ENCODE results near the gene CNTRL. TPM values are rescaled to one million over a fixed set of nuclear protein-coding genes. Genes with fewer than 3 reads are reported as not detected.

The CNTRL gene
- total RNA-seq, 4 donors from 2014 or later = 20.0 to 30.2 (median 27.4) TPM

DNA sequence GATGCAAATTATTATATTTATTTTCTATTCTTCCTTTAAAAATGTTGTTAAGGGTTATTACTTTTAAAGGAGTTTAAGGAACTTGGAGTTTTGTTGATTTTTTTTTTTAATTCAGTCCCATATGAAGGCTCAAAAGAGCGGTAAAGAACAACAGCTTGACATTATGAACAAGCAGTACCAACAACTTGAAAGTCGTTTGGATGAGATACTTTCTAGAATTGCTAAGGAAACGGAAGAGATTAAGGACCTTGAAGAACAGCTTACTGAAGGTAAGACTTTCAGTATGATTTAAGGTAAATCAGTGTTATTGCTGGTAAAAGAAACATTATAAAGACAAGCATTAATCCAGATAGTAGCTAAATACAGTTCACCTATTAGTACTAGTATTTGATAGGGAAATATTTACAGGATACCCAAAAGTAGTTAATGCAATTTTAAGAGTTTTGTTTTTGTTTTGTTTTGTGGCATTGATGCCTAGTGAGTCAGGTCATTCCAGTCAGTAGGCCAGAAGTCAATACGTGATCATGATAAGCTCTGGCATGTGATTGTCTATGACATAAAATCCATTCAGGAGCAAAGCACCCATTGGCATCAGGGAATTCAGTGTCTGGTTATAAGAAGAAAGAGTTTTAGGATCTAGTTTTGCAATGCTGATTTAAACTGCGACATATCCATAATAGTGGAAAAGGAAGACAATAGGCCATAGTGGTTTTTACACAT, 49.2 kb downstream of the CNTRL start:
- TF ChIP-seq, protein P1, sequence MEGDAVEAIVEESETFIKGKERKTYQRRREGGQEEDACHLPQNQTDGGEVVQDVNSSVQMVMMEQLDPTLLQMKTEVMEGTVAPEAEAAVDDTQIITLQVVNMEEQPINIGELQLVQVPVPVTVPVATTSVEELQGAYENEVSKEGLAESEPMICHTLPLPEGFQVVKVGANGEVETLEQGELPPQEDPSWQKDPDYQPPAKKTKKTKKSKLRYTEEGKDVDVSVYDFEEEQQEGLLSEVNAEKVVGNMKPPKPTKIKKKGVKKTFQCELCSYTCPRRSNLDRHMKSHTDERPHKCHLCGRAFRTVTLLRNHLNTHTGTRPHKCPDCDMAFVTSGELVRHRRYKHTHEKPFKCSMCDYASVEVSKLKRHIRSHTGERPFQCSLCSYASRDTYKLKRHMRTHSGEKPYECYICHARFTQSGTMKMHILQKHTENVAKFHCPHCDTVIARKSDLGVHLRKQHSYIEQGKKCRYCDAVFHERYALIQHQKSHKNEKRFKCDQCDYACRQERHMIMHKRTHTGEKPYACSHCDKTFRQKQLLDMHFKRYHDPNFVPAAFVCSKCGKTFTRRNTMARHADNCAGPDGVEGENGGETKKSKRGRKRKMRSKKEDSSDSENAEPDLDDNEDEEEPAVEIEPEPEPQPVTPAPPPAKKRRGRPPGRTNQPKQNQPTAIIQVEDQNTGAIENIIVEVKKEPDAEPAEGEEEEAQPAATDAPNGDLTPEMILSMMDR (IDR thresholded peaks at IDR 0.05; ENCODE audit: low read depth) = no peak

DNA sequence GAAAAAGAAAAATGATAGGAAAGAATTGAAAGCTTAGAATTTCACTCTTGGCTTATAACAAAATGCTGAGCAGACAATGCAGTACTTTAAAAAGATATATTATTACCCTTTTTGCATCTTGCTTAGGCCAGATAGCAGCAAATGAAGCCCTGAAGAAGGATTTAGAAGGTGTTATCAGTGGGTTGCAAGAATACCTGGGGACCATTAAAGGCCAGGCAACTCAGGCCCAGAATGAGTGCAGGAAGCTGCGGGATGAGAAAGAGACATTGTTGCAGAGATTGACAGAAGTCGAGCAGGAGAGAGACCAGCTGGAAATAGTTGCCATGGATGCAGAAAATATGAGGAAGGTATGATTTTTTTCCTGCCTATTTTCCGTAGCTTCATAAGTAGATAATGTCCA, 50.8 kb downstream of the CNTRL start:
- TF ChIP-seq, protein P1 (IDR thresholded peaks at IDR 0.05; ENCODE audit: low read depth) = no peak

DNA sequence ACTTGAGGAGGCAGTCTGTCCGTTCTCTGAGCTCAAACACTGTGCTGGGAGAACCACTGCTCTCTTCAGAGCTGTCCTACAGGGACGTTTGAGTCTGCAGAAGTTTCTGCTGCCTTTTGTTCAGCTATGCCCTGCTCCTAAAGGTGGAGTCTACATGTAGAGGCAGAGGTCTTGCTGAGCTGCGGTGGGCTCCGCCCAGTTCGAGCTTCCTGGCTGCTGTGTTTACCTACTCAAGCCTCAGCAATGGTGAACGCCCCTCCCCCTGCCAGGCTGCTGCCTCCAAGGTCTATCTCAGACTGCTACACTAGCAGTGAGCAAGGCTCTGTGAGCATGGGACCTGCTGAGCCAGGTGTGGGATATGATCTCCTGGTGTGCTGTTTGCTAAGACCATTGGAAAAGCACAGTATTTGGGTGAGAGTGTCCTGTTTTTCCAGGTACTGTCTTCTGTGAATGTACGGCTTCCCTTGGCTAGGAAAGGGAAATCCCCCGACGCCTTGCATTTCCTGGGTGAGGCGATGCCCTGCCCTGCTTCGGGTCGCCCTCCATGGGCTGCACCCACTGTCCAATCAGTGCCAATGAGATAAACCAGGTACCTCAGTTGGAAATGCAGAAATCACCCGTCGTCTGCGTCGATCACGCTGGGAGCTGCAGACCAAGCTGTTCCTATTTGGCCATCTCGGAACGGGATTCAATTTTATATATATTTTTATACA, 58.5 kb downstream of the CNTRL start:
- TF ChIP-seq, protein P1 (IDR thresholded peaks at IDR 0.05; ENCODE audit: low read depth) = no peak

DNA sequence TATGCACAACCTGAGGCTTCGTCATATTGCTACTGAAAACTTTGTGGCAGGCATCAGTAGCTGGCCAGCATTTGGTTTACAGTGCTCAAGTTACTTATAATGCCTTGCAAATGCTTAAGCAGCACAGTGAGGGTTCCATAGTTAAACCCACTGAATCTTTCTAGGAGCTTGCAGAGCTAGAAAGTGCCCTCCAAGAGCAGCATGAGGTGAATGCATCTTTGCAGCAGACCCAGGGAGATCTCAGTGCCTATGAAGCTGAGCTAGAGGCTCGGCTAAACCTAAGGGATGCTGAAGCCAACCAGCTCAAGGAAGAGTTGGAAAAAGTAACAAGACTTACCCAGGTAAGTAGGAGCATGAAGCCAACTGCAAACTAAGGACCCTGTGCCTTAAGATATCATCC, 60.9 kb downstream of the CNTRL start:
- TF ChIP-seq, protein P1 (IDR thresholded peaks at IDR 0.05; ENCODE audit: low read depth) = no peak

DNA sequence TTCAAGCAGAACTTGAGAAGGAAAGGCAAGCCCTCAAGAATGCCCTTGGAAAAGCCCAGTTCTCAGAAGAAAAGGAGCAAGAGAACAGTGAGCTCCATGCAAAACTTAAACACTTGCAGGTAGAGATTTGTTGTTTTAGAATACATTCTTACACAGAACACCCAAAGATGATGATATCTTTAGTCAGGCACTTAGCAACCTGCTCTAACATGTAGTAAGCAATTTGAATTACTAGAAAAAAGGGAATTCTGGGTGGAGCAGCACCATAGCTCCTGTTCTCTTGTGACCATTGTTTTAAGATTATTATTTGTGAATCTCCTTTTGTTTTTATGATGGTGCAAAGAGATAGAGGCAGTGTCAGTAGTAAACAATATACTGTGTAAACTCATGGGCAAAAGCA, 63.8 kb downstream of the CNTRL start:
- TF ChIP-seq, protein P1 (IDR thresholded peaks at IDR 0.05; ENCODE audit: low read depth) = no peak

DNA sequence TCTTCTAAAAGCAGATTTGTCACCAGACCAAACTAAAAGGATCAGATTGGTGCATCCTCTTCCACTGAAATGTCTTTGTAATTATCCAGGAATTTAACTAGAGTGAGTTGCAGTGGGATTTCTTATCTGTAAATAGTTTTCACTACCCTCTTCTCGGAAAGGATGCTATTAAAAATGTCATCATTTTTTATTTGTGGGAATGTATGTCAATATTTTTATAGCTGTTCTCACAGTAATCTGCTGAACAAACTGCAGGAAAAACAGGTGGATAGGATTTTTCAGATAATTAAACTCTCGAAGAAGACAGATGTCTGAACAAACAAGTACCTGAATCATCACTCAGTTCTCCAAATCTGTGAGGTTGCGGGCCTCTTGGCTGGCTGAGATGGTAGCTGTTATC, 64.2 kb downstream of the CNTRL start:
- TF ChIP-seq, protein P1 (IDR thresholded peaks at IDR 0.05; ENCODE audit: low read depth) = no peak

DNA sequence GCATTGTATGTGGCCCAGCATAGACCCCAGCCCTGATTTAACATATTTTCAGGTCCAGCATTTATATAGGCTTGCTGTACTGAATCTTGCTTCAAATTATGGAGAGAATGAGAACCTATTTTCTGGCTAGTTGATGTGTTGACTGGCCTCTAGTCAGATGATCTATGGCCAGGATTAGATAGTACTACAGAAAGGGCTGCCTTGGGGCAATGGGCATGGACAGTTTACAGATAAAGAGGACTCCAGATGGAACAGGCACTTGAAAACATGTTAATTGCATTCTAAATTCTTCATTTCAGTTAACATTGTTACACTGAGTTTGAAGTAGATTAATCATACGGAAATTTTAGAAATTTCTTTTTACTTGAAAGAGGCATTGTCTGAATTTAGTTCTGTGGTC, 65.4 kb downstream of the CNTRL start:
- TF ChIP-seq, protein P1 (IDR thresholded peaks at IDR 0.05; ENCODE audit: low read depth) = no peak

Measured in subcutaneous adipose tissue (tissue), 4 donors.